T-helper 1 cell treated with Interleukin-12 subunit alpha and Interleukin-12 subunit beta and Interleukin-4 antibody, amounts not matched to agents 30 μg/mL and 1 μg/mL, for 36 hours (primary cell): Measurements from ENCODE around the gene VAT1L.

Source experiments
- H3K27ac Mint-ChIP-seq: one replicate; pipeline ENCODE4 v1.8.0; 2021; ENCODE audit warnings: mild to moderate bottlenecking, mixed read lengths
- H3K27me3 Mint-ChIP-seq: one replicate; pipeline ENCODE4 v1.8.0; 2021; ENCODE audit warnings: low read depth, mixed read lengths
- H3K36me3 Mint-ChIP-seq: one replicate; pipeline ENCODE4 v1.8.0; 2021; ENCODE audit warnings: low read depth, mixed read lengths
- H3K4me1 Mint-ChIP-seq: one replicate; pipeline ENCODE4 v1.8.0; 2021; ENCODE audit warnings: low read depth, mixed read lengths
- H3K4me3 Mint-ChIP-seq: one replicate; pipeline ENCODE4 v1.8.0; 2021; ENCODE audit warnings: mild to moderate bottlenecking, moderate library complexity, mixed read lengths
- H3K9me3 Mint-ChIP-seq: one replicate; pipeline ENCODE4 v1.8.0; 2021; ENCODE audit warnings: mixed read lengths

The VAT1L gene

GRCh38 chr16:77882358-77882757 is 94.0 kb downstream of the VAT1L start:
- H3K27me3 Mint-ChIP-seq, result no peaks in the 10 kb centered on the region
- no peaks in the 10 kb centered on the region for H3K4me1 Mint-ChIP-seq
- no peaks in the 10 kb centered on the region for H3K9me3 Mint-ChIP-seq
- H3K36me3 Mint-ChIP-seq, result no peaks in the 10 kb centered on the region
- H3K4me3 Mint-ChIP-seq, result no peak overlapping the region
- H3K27ac Mint-ChIP-seq, result no peak overlapping the region

DNA sequence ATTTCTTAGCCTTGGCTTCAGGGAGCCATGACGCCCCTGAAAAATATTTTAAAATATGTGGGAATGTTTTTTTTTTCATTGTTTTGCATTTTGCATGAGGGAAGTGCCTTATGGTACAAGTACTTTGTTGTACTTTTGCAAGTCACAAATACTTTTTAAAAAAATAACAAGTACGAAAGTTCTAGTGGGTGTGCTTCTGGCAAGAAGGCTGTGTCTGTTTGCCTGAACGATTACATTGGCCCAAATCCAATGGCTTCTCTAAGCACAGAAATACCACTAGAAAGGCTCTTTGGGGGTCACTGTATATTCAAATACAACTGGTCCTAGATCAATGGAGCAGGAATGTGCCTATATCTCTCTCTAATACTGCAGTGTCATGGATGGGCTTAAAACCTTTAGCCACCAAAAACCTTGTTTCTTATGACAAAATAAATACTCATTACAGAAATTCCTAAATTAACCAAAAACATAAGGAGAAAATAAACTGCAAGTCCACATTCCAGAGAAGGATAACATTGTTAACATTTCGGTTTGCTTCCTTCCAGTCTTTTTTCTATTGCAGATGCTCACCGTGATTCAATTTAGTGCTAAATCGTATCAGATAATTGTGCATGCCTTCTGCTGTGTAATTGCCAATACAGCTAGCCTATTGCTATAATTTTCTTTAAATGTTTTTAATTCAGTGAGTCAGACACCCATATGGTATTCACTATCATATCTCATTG is 97.4 kb downstream of the VAT1L start:
- no peaks in the 10 kb centered on the region for H3K27me3 Mint-ChIP-seq
- no peaks in the 10 kb centered on the region for H3K9me3 Mint-ChIP-seq
- no peaks in the 10 kb centered on the region for H3K36me3 Mint-ChIP-seq
- H3K4me1 Mint-ChIP-seq, result no peaks in the 10 kb centered on the region
- no peak overlapping the region for H3K4me3 Mint-ChIP-seq
- no peak overlapping the region for H3K27ac Mint-ChIP-seq

DNA sequence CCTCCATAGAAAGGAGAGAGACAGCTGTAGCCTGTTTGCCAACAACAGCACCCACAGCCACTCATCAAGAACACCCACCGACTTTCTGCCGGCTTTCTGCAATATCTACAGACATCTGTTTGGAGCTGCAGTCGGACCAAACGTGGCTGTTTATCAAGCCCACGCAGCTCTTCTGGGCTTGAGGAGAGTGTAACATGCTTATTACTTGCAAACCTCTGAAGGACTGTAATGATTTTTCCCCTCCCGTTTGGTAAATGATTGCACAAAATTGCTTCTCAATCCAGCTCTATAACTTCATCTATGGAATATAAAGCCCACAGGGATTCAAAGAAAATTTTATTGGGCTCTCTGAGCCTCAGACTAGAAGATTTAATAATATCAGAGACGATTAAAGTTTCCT is 100.5 kb downstream of the VAT1L start:
- no peak overlapping the region for H3K4me3 Mint-ChIP-seq
- H3K27me3 Mint-ChIP-seq, result no peaks in the 10 kb centered on the region
- no peaks in the 10 kb centered on the region for H3K36me3 Mint-ChIP-seq
- H3K27ac Mint-ChIP-seq, result no peak overlapping the region
- no peaks in the 10 kb centered on the region for H3K4me1 Mint-ChIP-seq
- no peaks in the 10 kb centered on the region for H3K9me3 Mint-ChIP-seq

DNA sequence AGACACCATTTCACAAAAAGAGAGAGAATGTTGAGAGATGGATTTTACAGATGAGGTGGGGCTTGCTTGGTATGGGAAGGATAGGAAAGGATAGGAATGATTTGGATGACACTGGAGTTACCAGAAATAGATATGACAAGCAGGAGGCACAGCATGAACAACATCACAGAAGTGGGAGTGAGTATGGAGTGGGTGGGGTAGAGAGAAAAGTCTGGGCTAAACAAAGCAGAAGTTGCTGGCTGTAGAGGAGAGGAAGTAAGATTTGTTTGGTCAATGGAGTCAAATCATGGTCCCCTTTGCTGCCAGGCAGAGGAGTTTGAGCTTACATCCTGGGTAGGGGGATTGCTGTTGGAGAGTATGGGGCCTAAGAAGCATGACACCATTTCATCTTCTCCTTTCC is 101.7 kb downstream of the VAT1L start:
- Mint-ChIP-seq H3K4me3 (no peak overlapping the region), H3K27me3 (no peaks in the 10 kb centered on the region), H3K36me3 (no peaks in the 10 kb centered on the region), H3K27ac (no peak overlapping the region), H3K4me1 (no peaks in the 10 kb centered on the region), H3K9me3 (no peaks in the 10 kb centered on the region)

DNA sequence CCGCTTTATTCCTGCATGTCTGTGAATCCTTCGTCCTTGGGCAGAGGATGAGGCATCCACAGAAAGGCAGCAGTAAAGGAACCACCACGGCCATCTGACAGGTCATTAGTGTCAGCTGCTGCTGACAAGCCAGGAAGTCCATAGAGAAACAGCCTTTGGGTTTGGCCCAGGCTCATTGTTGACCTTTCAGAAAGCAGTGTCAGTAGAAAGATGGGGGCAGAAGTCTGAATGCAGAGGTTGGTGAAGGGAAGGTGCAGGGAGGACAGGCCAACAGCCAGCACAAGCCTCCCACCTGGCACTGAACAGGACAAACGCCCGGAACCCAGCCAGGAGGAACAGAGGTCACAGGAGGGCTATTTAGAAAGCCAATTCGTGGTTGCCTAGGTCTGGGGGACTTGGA is 105.8 kb downstream of the VAT1L start:
- Mint-ChIP-seq H3K36me3 (no peaks in the 10 kb centered on the region), H3K4me3 (no peak overlapping the region)

GRCh38 chr16:77895962-77896361 is 107.6 kb downstream of the VAT1L start:
- no peaks in the 10 kb centered on the region for H3K4me1 Mint-ChIP-seq
- no peak overlapping the region for H3K4me3 Mint-ChIP-seq
- H3K36me3 Mint-ChIP-seq, result no peaks in the 10 kb centered on the region
- no peak overlapping the region for H3K27ac Mint-ChIP-seq
- H3K9me3 Mint-ChIP-seq, result no peaks in the 10 kb centered on the region
- H3K27me3 Mint-ChIP-seq, result peaks cover 4% of the 10 kb centered on the region

More for the DNA sequence above, 105.8 kb downstream of the VAT1L start:
- Mint-ChIP-seq H3K27me3 (no peaks in the 10 kb centered on the region), H3K9me3 (no peaks in the 10 kb centered on the region), H3K4me1 (no peaks in the 10 kb centered on the region), H3K27ac (no peak overlapping the region)

GRCh38 chr16:77896415-77897128 is 108.2 kb downstream of the VAT1L start:
- no peaks in the 10 kb centered on the region for H3K4me1 Mint-ChIP-seq
- H3K27me3 Mint-ChIP-seq, result peaks cover 4% of the 10 kb centered on the region
- H3K36me3 Mint-ChIP-seq, result no peaks in the 10 kb centered on the region
- no peak overlapping the region for H3K4me3 Mint-ChIP-seq
- H3K27ac Mint-ChIP-seq, result no peak overlapping the region
- no peaks in the 10 kb centered on the region for H3K9me3 Mint-ChIP-seq

DNA sequence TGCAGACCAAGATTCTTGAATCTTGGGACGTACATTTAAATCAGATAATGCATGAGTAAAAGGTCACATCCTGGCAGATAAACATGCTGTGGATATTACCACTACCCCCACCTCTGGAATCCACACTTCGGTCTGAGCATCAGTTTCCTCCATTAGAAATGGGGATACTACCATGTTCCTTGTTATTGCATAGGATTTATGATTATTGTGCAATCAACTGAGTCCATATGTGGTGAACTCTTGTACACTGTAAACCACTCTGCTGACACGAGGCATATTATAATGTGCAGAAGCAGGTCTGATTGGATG is 108.7 kb downstream of the VAT1L start:
- Mint-ChIP-seq H3K27ac (no peak overlapping the region), H3K36me3 (no peaks in the 10 kb centered on the region), H3K4me3 (no peak overlapping the region), H3K9me3 (no peaks in the 10 kb centered on the region), H3K4me1 (no peaks in the 10 kb centered on the region), H3K27me3 (peaks cover 4% of the 10 kb centered on the region)

- Mint-ChIP-seq H3K36me3 (no peaks in the 10 kb centered on the region), H3K27me3 (peaks cover 4% of the 10 kb centered on the region), H3K9me3 (no peaks in the 10 kb centered on the region), H3K27ac (no peak overlapping the region), H3K4me3 (no peak overlapping the region), H3K4me1 (no peaks in the 10 kb centered on the region)
These were observed 109.7 kb downstream of the VAT1L start for GRCh38 chr16:77897831-77898605.

GRCh38 chr16:77898671-77899211 is 110.4 kb downstream of the VAT1L start:
- H3K27ac Mint-ChIP-seq, result no peak overlapping the region
- no peak overlapping the region for H3K4me3 Mint-ChIP-seq
- no peaks in the 10 kb centered on the region for H3K36me3 Mint-ChIP-seq
- no peaks in the 10 kb centered on the region for H3K4me1 Mint-ChIP-seq
- peaks cover 4% of the 10 kb centered on the region for H3K27me3 Mint-ChIP-seq
- no peaks in the 10 kb centered on the region for H3K9me3 Mint-ChIP-seq

- H3K9me3 Mint-ChIP-seq, result no peaks in the 10 kb centered on the region
- peaks cover 4% of the 10 kb centered on the region for H3K27me3 Mint-ChIP-seq
- no peaks in the 10 kb centered on the region for H3K4me1 Mint-ChIP-seq
- H3K36me3 Mint-ChIP-seq, result no peaks in the 10 kb centered on the region
- H3K27ac Mint-ChIP-seq, result no peak overlapping the region
- no peak overlapping the region for H3K4me3 Mint-ChIP-seq
These were observed 111.1 kb downstream of the VAT1L start for GRCh38 chr16:77899416-77899815.

GRCh38 chr16:77905374-77905920 is 117.1 kb downstream of the VAT1L start:
- H3K27ac Mint-ChIP-seq, result no peak overlapping the region
- H3K4me3 Mint-ChIP-seq, result no peak overlapping the region
- H3K36me3 Mint-ChIP-seq, result no peaks in the 10 kb centered on the region
- H3K4me1 Mint-ChIP-seq, result no peaks in the 10 kb centered on the region
- no peaks in the 10 kb centered on the region for H3K27me3 Mint-ChIP-seq
- no peaks in the 10 kb centered on the region for H3K9me3 Mint-ChIP-seq

DNA sequence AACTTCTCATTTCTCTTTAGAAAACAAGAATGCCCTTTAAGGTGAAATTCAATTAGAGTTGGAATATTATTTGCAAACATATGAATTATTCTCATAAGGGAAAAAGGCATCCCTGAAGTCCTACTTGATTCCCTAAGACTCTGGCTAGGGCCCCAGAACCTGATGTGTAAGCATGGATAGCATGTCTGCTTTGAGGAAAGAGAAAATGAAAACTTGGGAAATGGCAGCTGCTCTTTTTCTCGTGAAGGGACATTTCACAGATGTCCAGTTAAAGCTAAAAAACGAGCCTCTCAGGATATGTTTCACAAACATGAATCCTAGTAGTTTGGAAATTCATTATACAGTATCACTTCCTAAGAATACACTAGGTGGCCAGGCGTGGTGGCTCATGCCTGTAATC is 121.7 kb downstream of the VAT1L start:
- no peaks in the 10 kb centered on the region for H3K36me3 Mint-ChIP-seq
- no peaks in the 10 kb centered on the region for H3K27me3 Mint-ChIP-seq
- H3K9me3 Mint-ChIP-seq, result no peaks in the 10 kb centered on the region
- no peaks in the 10 kb centered on the region for H3K4me1 Mint-ChIP-seq
- no peak overlapping the region for H3K27ac Mint-ChIP-seq
- no peak overlapping the region for H3K4me3 Mint-ChIP-seq

DNA sequence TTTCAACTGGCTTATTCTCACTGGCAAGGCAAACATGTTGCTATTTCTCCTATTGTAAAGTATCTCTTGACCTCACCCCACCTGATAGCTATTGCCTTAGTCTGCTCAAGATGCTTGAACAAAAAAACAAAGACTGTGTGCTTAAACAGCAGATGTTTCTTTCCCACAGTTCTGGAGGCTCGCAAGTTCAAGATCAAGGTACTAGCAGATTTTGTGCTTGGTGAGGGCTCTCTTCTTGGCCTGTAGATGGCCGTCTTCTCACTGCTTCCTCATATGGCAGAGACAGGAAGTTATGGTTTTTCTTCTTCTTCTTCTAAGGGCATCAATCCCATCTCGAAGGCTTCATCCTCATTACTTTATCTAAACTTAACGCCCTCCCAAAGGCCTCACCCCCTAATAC is 124.3 kb downstream of the VAT1L start:
- Mint-ChIP-seq H3K9me3 (no peaks in the 10 kb centered on the region), H3K27me3 (no peaks in the 10 kb centered on the region), H3K4me1 (no peaks in the 10 kb centered on the region), H3K4me3 (no peak overlapping the region), H3K36me3 (no peaks in the 10 kb centered on the region), H3K27ac (no peak overlapping the region)
